ENCODE data around the gene VCAM1. TPM values are rescaled to one million over a fixed set of nuclear protein-coding genes. Genes with fewer than 3 reads are reported as not detected.
A peak's percentile ranks its signal among the peaks of the same experiment; 100 is the strongest.
"Not testable (repeated sequence)": the region's sequence is repeated elsewhere in the genome, so short reads cannot be mapped to it uniquely, and the experiment has no call there.

The VCAM1 gene
- total and polyA plus RNA-seq, 10 donors = 39.6 to 849 (median 362) TPM

- no peaks in the 10 kb centered on the region for H3K36me3 ChIP-seq
- H3K27ac ChIP-seq = peak overlapping the region in 4 of 8 donors; percentile 0 to 24 (median 12)
- DNase-seq = no peak
- H3K27me3 ChIP-seq (replicated peaks in 1 of 7) = no peaks in the 10 kb centered on the region
- WGBS, 5 donors = 26 to 39% (median 33%) methylated on average over 2 of the region's 2 CpGs
- H3K9me3 ChIP-seq = no peaks in the 10 kb centered on the region
- intact Hi-C loops (cut with DNase I; ENCODE audit: low total_unique reads) = no loop called here
- TF ChIP-seq POLR2A (IDR thresholded peaks at IDR 0.05) (no peak), CTCF (IDR thresholded peaks at IDR 0.05 in 8 of 11, conservative IDR thresholded peaks at IDR 0.05 in 3 of 11) (no peak), POLR2AphosphoS5 (IDR thresholded peaks at IDR 0.05) (no peak)
- no peak overlapping the region for H3K4me3 ChIP-seq
- H3K4me1 ChIP-seq = peaks cover 0 to 18% (median 0%) of the 10 kb centered on the region in 6 donors
These were observed 11.0 kb upstream of the VCAM1 start for GRCh38 chr1:100708476-100709062.

- Histone ChIP-seq H3K27ac (no peak overlapping the region), H3K36me3 (no peaks in the 10 kb centered on the region), H3K9me3 (no peaks in the 10 kb centered on the region), H3K4me1 (peaks cover 0 to 27% (median 4%) of the 10 kb centered on the region in 6 donors), H3K27me3 (replicated peaks in 1 of 7) (no peaks in the 10 kb centered on the region), H3K4me3 (no peak overlapping the region)
- WGBS, 5 donors = 92 to 96% (median 94%) methylated on average over 1 of the region's 1 CpG
- intact Hi-C loops (cut with DNase I; ENCODE audit: low total_unique reads) = no loop called here
- DNase-seq = no peak
- TF ChIP-seq POLR2A (IDR thresholded peaks at IDR 0.05) (no peak), POLR2AphosphoS5 (IDR thresholded peaks at IDR 0.05) (no peak), CTCF (IDR thresholded peaks at IDR 0.05 in 8 of 11, conservative IDR thresholded peaks at IDR 0.05 in 3 of 11) (no peak)
These were observed 8.4 kb upstream of the VCAM1 start for GRCh38 chr1:100710906-100711682.

GRCh38 chr1:100713027-100713426 lies 6.5 kb upstream of the VCAM1 start:
- H3K9me3 ChIP-seq; H3K27me3 ChIP-seq (replicated peaks in 1 of 7); intact Hi-C loops (cut with DNase I; ENCODE audit: low total_unique reads); H3K4me3 ChIP-seq; H3K36me3 ChIP-seq: not testable (repeated sequence)
- peaks cover 0 to 26% (median 6%) of the 10 kb centered on the region in 6 donors for H3K4me1 ChIP-seq
- DNase-seq = peak; percentile 80
- peak overlapping the region in 3 of 8 donors; percentile 12 to 50 (median 15) for H3K27ac ChIP-seq
- 62 to 74% (median 68%) methylated on average over 14 to 15 of the region's 15 CpGs for WGBS, 5 donors

- WGBS, 5 donors = 91 to 94% (median 92%) methylated on average over 3 of the region's 3 CpGs
- peaks cover 0 to 28% (median 11%) of the 10 kb centered on the region in 6 donors for H3K4me1 ChIP-seq
- H3K27me3 ChIP-seq (replicated peaks in 1 of 7) = no peaks in the 10 kb centered on the region
- H3K9me3 ChIP-seq = no peaks in the 10 kb centered on the region
- TF ChIP-seq POLR2AphosphoS5 (IDR thresholded peaks at IDR 0.05) (no peak), CTCF (IDR thresholded peaks at IDR 0.05 in 8 of 11, conservative IDR thresholded peaks at IDR 0.05 in 3 of 11) (no peak), POLR2A (IDR thresholded peaks at IDR 0.05) (no peak)
- H3K27ac ChIP-seq = peak overlapping the region in 3 of 8 donors; percentile 15 to 65 (median 50)
- H3K4me3 ChIP-seq = no peak overlapping the region
- H3K36me3 ChIP-seq = no peaks in the 10 kb centered on the region
- no peak for DNase-seq
- intact Hi-C loops (cut with DNase I; ENCODE audit: low total_unique reads) = no loop called here
These were observed 5.9 kb upstream of the VCAM1 start for GRCh38 chr1:100713626-100714025.

Measured in spleen (tissue), 11 donors.